ENCODE measurements around the gene IRS2.
"Not testable (repeated sequence)": the region's sequence is repeated elsewhere in the genome, so short reads cannot be mapped to it uniquely, and the experiment has no call there.

Gene IRS2

GRCh38 chr13:109786457-109787134, at the start of gene IRS2:
Gene IRS2, minus strand, starts transcription at chr13:109786583. Its CDS starts 530 bp downstream, at chr13:109786053.
- DNase-seq (ENCODE audit: low read depth in 3 of 3) = peak; percentile 81 to 90 (median 89)

GRCh38 chr13:109834973-109835720, 48.8 kb upstream of the IRS2 start:
- no peak for DNase-seq (ENCODE audit: low read depth in 3 of 3)

- no peak for DNase-seq (ENCODE audit: low read depth in 3 of 3)
These were observed 47.6 kb upstream of the IRS2 start for GRCh38 chr13:109833940-109834339.

- no peak for DNase-seq (ENCODE audit: low read depth in 3 of 3)
These were observed 46.7 kb upstream of the IRS2 start for GRCh38 chr13:109833071-109833470.

GRCh38 chr13:109828591-109829316, 42.4 kb upstream of the IRS2 start:
- DNase-seq (ENCODE audit: low read depth in 3 of 3) = not testable (repeated sequence)

GRCh38 chr13:109823201-109823600, 36.8 kb upstream of the IRS2 start:
- not testable (repeated sequence) for DNase-seq (ENCODE audit: low read depth in 3 of 3)

GRCh38 chr13:109821103-109821502, 34.7 kb upstream of the IRS2 start:
- no peak for DNase-seq (ENCODE audit: low read depth in 3 of 3)

GRCh38 chr13:109819874-109820273, 33.5 kb upstream of the IRS2 start:
- DNase-seq (ENCODE audit: low read depth in 3 of 3) = no peak

- no peak for DNase-seq (ENCODE audit: low read depth in 3 of 3)
These were observed 32.5 kb upstream of the IRS2 start for GRCh38 chr13:109818886-109819285.

- DNase-seq (ENCODE audit: low read depth in 3 of 3) = no peak
These were observed 31.5 kb upstream of the IRS2 start for GRCh38 chr13:109817591-109818535.

GRCh38 chr13:109816808-109817203, 30.4 kb upstream of the IRS2 start:
- DNase-seq (ENCODE audit: low read depth in 3 of 3) = no peak

GRCh38 chr13:109816112-109816807, 29.9 kb upstream of the IRS2 start:
- DNase-seq (ENCODE audit: low read depth in 3 of 3) = no peak

- no peak for DNase-seq (ENCODE audit: low read depth in 3 of 3)
These were observed 29.3 kb upstream of the IRS2 start for GRCh38 chr13:109815651-109816050.

GRCh38 chr13:109813663-109814062, 27.3 kb upstream of the IRS2 start:
- no peak for DNase-seq (ENCODE audit: low read depth in 3 of 3)

GRCh38 chr13:109812382-109812781, 26.0 kb upstream of the IRS2 start:
- no peak for DNase-seq (ENCODE audit: low read depth in 3 of 3)

- DNase-seq (ENCODE audit: low read depth in 3 of 3) = no peak
These were observed 24.6 kb upstream of the IRS2 start for GRCh38 chr13:109810761-109811510.

GRCh38 chr13:109809216-109809932, 23.0 kb upstream of the IRS2 start:
- DNase-seq (ENCODE audit: low read depth in 3 of 3) = no peak

GRCh38 chr13:109807345-109807744, 21.0 kb upstream of the IRS2 start:
- no peak for DNase-seq (ENCODE audit: low read depth in 3 of 3)

- DNase-seq (ENCODE audit: low read depth in 3 of 3) = no peak
These were observed 18.3 kb upstream of the IRS2 start for GRCh38 chr13:109804654-109805053.
